Activated naive CD8-positive, alpha-beta T cell treated with anti-CD3 and anti-CD28 coated beads, Interleukin-2, amount 50 U/mL, for 24 hours (primary cell): Measurements from ENCODE around the gene ZNF513.
"Not testable (repeated sequence)": the region's sequence is repeated elsewhere in the genome, so short reads cannot be mapped to it uniquely, and the experiment has no call there.

Experiments
- ATAC-seq: fragments of 150-1000 bp; cut with Tn5 transposase; one replicate; pipeline ENCODE4 v1.10.0; 2021
- DNase-seq: peaks from one replicate; pipeline ENCODE4 v3.0.0; 2021
- H3K27ac Mint-ChIP-seq: one replicate; pipeline ENCODE4 v1.8.0; 2021; ENCODE audit warnings: mild to moderate bottlenecking, mixed read lengths
- H3K27me3 Mint-ChIP-seq: one replicate; pipeline ENCODE4 v1.8.0; 2021; ENCODE audit warnings: mixed read lengths
- H3K36me3 Mint-ChIP-seq: one replicate; pipeline ENCODE4 v1.8.0; 2021; ENCODE audit warnings: low read depth, mixed read lengths
- H3K4me1 Mint-ChIP-seq: one replicate; pipeline ENCODE4 v1.8.0; 2021; ENCODE audit warnings: mixed read lengths
- H3K4me3 Mint-ChIP-seq: one replicate; pipeline ENCODE4 v1.8.0; 2021; ENCODE audit warnings: mild to moderate bottlenecking, moderate library complexity, mixed read lengths
- H3K9me3 Mint-ChIP-seq: one replicate; pipeline ENCODE4 v1.8.0; 2021; ENCODE audit warnings: mixed read lengths

Gene ZNF513

GRCh38 chr2:27380626-27381545 is at the start of gene ZNF513:
TSS of gene ZNF513 (minus strand) at chr2:27380734. CDS start at chr2:27380526, 208 bp downstream.
- H3K27ac Mint-ChIP-seq: peak within 1 kb of the TSS; percentile 81
- no peaks in the 10 kb centered on the region for H3K9me3 Mint-ChIP-seq
- H3K4me3 Mint-ChIP-seq: peak within 1 kb of the TSS; percentile 86
- peak; percentile 84 for ATAC-seq
- H3K36me3 Mint-ChIP-seq: peaks cover 61% of the 10 kb centered on the region
- no peaks in the 10 kb centered on the region for H3K27me3 Mint-ChIP-seq
- peak; percentile 90 for DNase-seq
- peaks cover 46% of the 10 kb centered on the region for H3K4me1 Mint-ChIP-seq

- Mint-ChIP-seq H3K4me3 (peak overlapping the region; percentile 98), H3K27ac (peak overlapping the region; percentile 99), H3K36me3 (peaks cover 8% of the 10 kb centered on the region), H3K4me1 (peaks cover 43% of the 10 kb centered on the region), H3K27me3 (no peaks in the 10 kb centered on the region), H3K9me3 (no peaks in the 10 kb centered on the region)
- ATAC-seq (peak; percentile 82), DNase-seq (peak; percentile 82)
Observed at GRCh38 chr2:27428978-27429541, 48.5 kb upstream of the ZNF513 start.

GRCh38 chr2:27428213-27428977 is 47.9 kb upstream of the ZNF513 start, which contains the start of gene NRBP1:
TSS of gene NRBP1 (plus strand) at chr2:27428631. CDS start at chr2:27433274, 4,643 bp downstream.
- ATAC-seq (peak; percentile 88), DNase-seq (peak; percentile 96)
- Mint-ChIP-seq H3K4me3 (peak within 1 kb of the TSS; percentile 98), H3K36me3 (peaks cover 4% of the 10 kb centered on the region), H3K27me3 (no peaks in the 10 kb centered on the region), H3K27ac (peak within 1 kb of the TSS; percentile 99), H3K9me3 (no peaks in the 10 kb centered on the region), H3K4me1 (peaks cover 42% of the 10 kb centered on the region)

- DNase-seq (no peak), ATAC-seq (no peak)
- Mint-ChIP-seq H3K27me3 (no peaks in the 10 kb centered on the region), H3K36me3 (no peaks in the 10 kb centered on the region), H3K4me1 (peaks cover 38% of the 10 kb centered on the region), H3K4me3 (peak overlapping the region; percentile 98), H3K9me3 (no peaks in the 10 kb centered on the region), H3K27ac (peak overlapping the region; percentile 91)
Observed at GRCh38 chr2:27427863-27428212, 47.3 kb upstream of the ZNF513 start.

GRCh38 chr2:27425039-27425438 is 44.5 kb upstream of the ZNF513 start:
- H3K9me3 Mint-ChIP-seq, ATAC-seq, H3K36me3 Mint-ChIP-seq, H3K4me3 Mint-ChIP-seq, H3K27me3 Mint-ChIP-seq, H3K27ac Mint-ChIP-seq, DNase-seq: not testable (repeated sequence)
- H3K4me1 Mint-ChIP-seq: peaks cover 16% of the 10 kb centered on the region

GRCh38 chr2:27422958-27423357 is 42.4 kb upstream of the ZNF513 start:
- ATAC-seq: no peak
- Mint-ChIP-seq H3K36me3 (no peaks in the 10 kb centered on the region), H3K4me3 (no peak overlapping the region), H3K9me3 (no peaks in the 10 kb centered on the region), H3K27ac (no peak overlapping the region), H3K27me3 (no peaks in the 10 kb centered on the region), H3K4me1 (peaks cover 5% of the 10 kb centered on the region)
- DNase-seq: no peak

- Mint-ChIP-seq H3K27me3 (no peaks in the 10 kb centered on the region), H3K27ac (no peak overlapping the region), H3K4me1 (no peaks in the 10 kb centered on the region), H3K4me3 (no peak overlapping the region), H3K9me3 (no peaks in the 10 kb centered on the region), H3K36me3 (no peaks in the 10 kb centered on the region)
- ATAC-seq (no peak), DNase-seq (no peak)
Observed at GRCh38 chr2:27421660-27422250, 41.2 kb upstream of the ZNF513 start.

GRCh38 chr2:27420996-27421395 is 40.5 kb upstream of the ZNF513 start:
- Mint-ChIP-seq H3K27me3 (no peaks in the 10 kb centered on the region), H3K4me1 (no peaks in the 10 kb centered on the region), H3K9me3 (no peaks in the 10 kb centered on the region), H3K27ac (no peak overlapping the region), H3K4me3 (no peak overlapping the region), H3K36me3 (no peaks in the 10 kb centered on the region)
- DNase-seq: no peak
- ATAC-seq: no peak

- DNase-seq (no peak), ATAC-seq (no peak)
- Mint-ChIP-seq H3K4me3 (no peak overlapping the region), H3K27me3 (peaks cover 2% of the 10 kb centered on the region), H3K9me3 (peaks cover 4% of the 10 kb centered on the region), H3K36me3 (no peaks in the 10 kb centered on the region), H3K27ac (no peak overlapping the region), H3K4me1 (no peaks in the 10 kb centered on the region)
Observed at GRCh38 chr2:27416151-27416550, 35.6 kb upstream of the ZNF513 start.

GRCh38 chr2:27412419-27413152 is 32.1 kb upstream of the ZNF513 start:
- H3K36me3 Mint-ChIP-seq: peaks cover 7% of the 10 kb centered on the region
- peaks cover 14% of the 10 kb centered on the region for H3K4me1 Mint-ChIP-seq
- H3K4me3 Mint-ChIP-seq: no peak overlapping the region
- ATAC-seq (no peak), DNase-seq (no peak)
- H3K27me3 Mint-ChIP-seq: peaks cover 2% of the 10 kb centered on the region
- H3K27ac Mint-ChIP-seq: no peak overlapping the region
- H3K9me3 Mint-ChIP-seq: peaks cover 10% of the 10 kb centered on the region

GRCh38 chr2:27409321-27410073 is 29.0 kb upstream of the ZNF513 start, which contains the start of gene PPM1G:
TSS of gene PPM1G (minus strand) at chr2:27409591. CDS start at chr2:27409422, 169 bp downstream.
- peaks cover 24% of the 10 kb centered on the region for H3K36me3 Mint-ChIP-seq
- H3K4me1 Mint-ChIP-seq: peaks cover 36% of the 10 kb centered on the region
- H3K27me3 Mint-ChIP-seq: peaks cover 2% of the 10 kb centered on the region
- H3K4me3 Mint-ChIP-seq: peak within 1 kb of the TSS; percentile 90
- peak within 1 kb of the TSS; percentile 80 for H3K27ac Mint-ChIP-seq
- peaks cover 10% of the 10 kb centered on the region for H3K9me3 Mint-ChIP-seq
- peak; percentile 99 for DNase-seq
- ATAC-seq: peak; percentile 98

GRCh38 chr2:27408601-27409320 is 28.2 kb upstream of the ZNF513 start:
- ATAC-seq: peak; percentile 20
- peaks cover 39% of the 10 kb centered on the region for H3K4me1 Mint-ChIP-seq

More at GRCh38 chr2:27408601-27409320, 28.2 kb upstream of the ZNF513 start:
- H3K27ac Mint-ChIP-seq: peak overlapping the region; percentile 80
- peaks cover 10% of the 10 kb centered on the region for H3K9me3 Mint-ChIP-seq
- peaks cover 2% of the 10 kb centered on the region for H3K27me3 Mint-ChIP-seq
- H3K36me3 Mint-ChIP-seq: peaks cover 26% of the 10 kb centered on the region
- peak; percentile 40 for DNase-seq
- H3K4me3 Mint-ChIP-seq: peak overlapping the region; percentile 90
